HUES48 (cell line): ENCODE results near the gene IFT81.

Source experiments
- H3K27ac ChIP-seq: one replicate; pipeline ENCODE4 v1.7.0; 2013; ENCODE audit warnings: low read depth, low read length, inconsistent platforms
- H3K27me3 ChIP-seq: 2 replicates; pipeline ENCODE4 v1.6.1; 2013; ENCODE audit warnings: mild to moderate bottlenecking, low read length; ENCODE audit not compliant: control insufficient read depth, insufficient read depth
- H3K36me3 ChIP-seq: 2 replicates; pipeline ENCODE4 v1.6.1; 2013; ENCODE audit warnings: low read length; ENCODE audit not compliant: control insufficient read depth, insufficient read depth
- H3K4me1 ChIP-seq: 2 replicates; pipeline ENCODE4 v1.6.1; 2013; ENCODE audit warnings: mild to moderate bottlenecking, low read length; ENCODE audit not compliant: control insufficient read depth, insufficient read depth
- H3K4me3 ChIP-seq: 2 replicates; pipeline ENCODE4 v1.5.1; 2013; ENCODE audit warnings: mild to moderate bottlenecking, low read depth, low read length
- H3K9ac ChIP-seq: 2 replicates; pipeline ENCODE4 v1.6.1; 2013; ENCODE audit warnings: mild to moderate bottlenecking, low read depth, low read length, moderate library complexity
- H3K9me3 ChIP-seq: 2 replicates; pipeline ENCODE4 v1.6.1; 2013; ENCODE audit warnings: low read length; ENCODE audit not compliant: control insufficient read depth, insufficient read depth

Gene IFT81

DNA sequence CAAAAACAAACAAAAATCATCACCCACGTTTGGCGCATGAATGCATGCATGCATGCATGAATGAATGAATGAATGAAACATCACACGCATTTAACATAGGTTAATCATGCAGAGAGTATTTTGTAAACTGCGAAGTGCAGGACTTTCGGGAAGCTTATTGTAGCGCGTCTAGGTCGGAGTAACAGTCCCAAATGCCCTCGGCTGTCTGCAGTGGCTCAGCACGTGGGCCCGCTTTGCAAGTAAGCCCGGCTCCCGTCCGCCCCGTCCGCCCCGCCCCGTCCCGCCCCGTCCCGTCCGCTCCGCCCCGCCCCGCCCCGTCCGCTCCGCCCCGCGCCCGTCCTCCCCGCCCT is 263 bp upstream of the IFT81 start:
- Histone ChIP-seq H3K9me3 (no peaks in the 10 kb centered on the region), H3K4me3 (peak overlapping the region; percentile 47), H3K4me1 (peaks cover 21% of the 10 kb centered on the region), H3K27ac (no peak overlapping the region), H3K9ac (no peak overlapping the region), H3K36me3 (peaks cover 11% of the 10 kb centered on the region), H3K27me3 (peaks cover 10% of the 10 kb centered on the region)

DNA sequence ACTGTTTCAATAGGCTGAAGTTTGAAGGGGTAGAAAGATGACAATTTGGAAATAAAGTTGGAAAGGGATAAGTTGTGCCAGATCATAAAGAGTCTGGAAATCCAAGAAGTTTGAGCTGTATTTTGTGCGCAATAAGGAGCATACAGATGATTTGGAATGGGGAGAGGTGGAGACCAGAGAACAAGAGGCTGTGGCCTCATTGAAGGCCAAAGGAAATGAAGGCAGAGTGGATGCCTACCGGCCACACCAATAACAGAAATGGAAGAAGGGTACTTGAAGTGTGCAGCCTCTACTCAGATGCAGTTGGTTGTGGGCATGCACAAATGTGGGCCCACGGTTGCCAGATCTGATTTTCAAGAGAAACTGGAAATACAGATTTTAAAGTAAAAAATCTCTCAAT is 2.4 kb downstream of the IFT81 start:
- Histone ChIP-seq H3K36me3 (peaks cover 18% of the 10 kb centered on the region), H3K9ac (no peak overlapping the region), H3K9me3 (no peaks in the 10 kb centered on the region), H3K27ac (no peak overlapping the region), H3K4me1 (peaks cover 21% of the 10 kb centered on the region), H3K27me3 (peaks cover 10% of the 10 kb centered on the region), H3K4me3 (no peak overlapping the region)

DNA sequence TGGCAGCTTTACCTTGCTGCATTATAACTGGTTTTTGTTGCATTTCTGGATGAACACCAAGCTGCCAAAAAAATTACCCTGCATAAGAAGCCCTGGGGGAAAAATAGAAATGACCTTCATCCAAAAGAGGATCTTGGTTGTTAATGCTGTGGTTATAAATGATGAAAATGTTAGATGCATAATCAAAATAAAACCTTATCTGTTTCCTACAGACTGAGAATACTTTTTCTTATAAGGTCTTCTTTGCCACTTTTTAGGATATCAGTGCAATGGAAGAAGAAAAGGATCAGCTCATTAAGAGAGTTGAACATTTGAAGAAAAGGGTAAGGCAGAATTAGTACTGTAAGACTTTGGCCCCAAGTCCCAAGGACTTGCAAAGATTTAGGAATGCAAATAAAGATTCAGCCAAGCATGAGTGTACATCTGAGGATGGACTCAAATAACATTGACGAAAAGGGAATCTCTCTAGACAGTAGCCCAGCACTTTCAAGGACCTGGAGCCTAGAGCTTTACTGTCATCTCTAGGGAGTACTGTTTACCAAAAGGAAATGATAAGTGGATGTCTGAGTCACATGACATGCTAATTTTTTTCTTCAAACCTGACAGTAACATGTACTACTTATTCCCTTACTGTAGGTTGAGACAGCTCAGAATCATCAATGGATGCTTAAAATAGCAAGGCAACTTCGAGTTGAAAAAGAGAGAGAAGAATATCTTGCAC is 10.7 kb downstream of the IFT81 start:
- Histone ChIP-seq H3K9ac (no peak overlapping the region), H3K27ac (no peak overlapping the region), H3K4me3 (no peak overlapping the region), H3K9me3 (no peaks in the 10 kb centered on the region), H3K27me3 (no peaks in the 10 kb centered on the region), H3K4me1 (no peaks in the 10 kb centered on the region), H3K36me3 (peaks cover 42% of the 10 kb centered on the region)

DNA sequence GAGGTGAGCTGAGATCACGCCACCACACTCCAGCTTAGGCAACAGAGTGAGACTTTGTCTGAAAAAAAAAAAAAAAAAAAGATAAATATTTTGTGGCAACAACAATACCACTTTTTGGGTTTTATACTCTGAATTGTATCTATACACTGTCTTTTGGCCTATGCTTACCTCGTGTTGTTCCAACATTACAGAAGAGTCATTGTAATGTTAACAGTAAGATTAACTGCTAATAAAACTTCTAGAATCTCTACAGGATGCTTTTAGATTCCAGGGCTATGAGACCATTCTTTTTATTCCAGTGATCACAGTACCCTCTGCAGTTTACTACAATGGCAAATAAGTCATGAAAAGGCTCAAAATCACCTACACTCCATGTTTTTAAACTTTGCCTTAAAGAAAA is 11.6 kb downstream of the IFT81 start:
- H3K9ac ChIP-seq = no peak overlapping the region
- no peak overlapping the region for H3K27ac ChIP-seq
- peaks cover 42% of the 10 kb centered on the region for H3K36me3 ChIP-seq
- no peaks in the 10 kb centered on the region for H3K27me3 ChIP-seq
- no peaks in the 10 kb centered on the region for H3K4me1 ChIP-seq
- no peaks in the 10 kb centered on the region for H3K9me3 ChIP-seq
- no peak overlapping the region for H3K4me3 ChIP-seq

- Histone ChIP-seq H3K4me3 (no peak overlapping the region), H3K4me1 (no peaks in the 10 kb centered on the region), H3K27me3 (no peaks in the 10 kb centered on the region), H3K27ac (no peak overlapping the region), H3K36me3 (peaks cover 36% of the 10 kb centered on the region), H3K9ac (no peak overlapping the region), H3K9me3 (no peaks in the 10 kb centered on the region)
These were observed 13.6 kb downstream of the IFT81 start for GRCh38 chr12:110137786-110138185.

GRCh38 chr12:110141389-110141788 is 17.2 kb downstream of the IFT81 start:
- no peaks in the 10 kb centered on the region for H3K4me1 ChIP-seq
- peaks cover 15% of the 10 kb centered on the region for H3K36me3 ChIP-seq
- no peaks in the 10 kb centered on the region for H3K9me3 ChIP-seq
- H3K27ac ChIP-seq = no peak overlapping the region
- no peaks in the 10 kb centered on the region for H3K27me3 ChIP-seq
- H3K4me3 ChIP-seq = no peak overlapping the region
- H3K9ac ChIP-seq = no peak overlapping the region

- Histone ChIP-seq H3K4me3 (no peak overlapping the region), H3K9ac (no peak overlapping the region), H3K4me1 (no peaks in the 10 kb centered on the region), H3K27me3 (no peaks in the 10 kb centered on the region), H3K9me3 (no peaks in the 10 kb centered on the region), H3K27ac (no peak overlapping the region), H3K36me3 (peaks cover 24% of the 10 kb centered on the region)
These were observed 22.8 kb downstream of the IFT81 start for GRCh38 chr12:110146986-110147385.

DNA sequence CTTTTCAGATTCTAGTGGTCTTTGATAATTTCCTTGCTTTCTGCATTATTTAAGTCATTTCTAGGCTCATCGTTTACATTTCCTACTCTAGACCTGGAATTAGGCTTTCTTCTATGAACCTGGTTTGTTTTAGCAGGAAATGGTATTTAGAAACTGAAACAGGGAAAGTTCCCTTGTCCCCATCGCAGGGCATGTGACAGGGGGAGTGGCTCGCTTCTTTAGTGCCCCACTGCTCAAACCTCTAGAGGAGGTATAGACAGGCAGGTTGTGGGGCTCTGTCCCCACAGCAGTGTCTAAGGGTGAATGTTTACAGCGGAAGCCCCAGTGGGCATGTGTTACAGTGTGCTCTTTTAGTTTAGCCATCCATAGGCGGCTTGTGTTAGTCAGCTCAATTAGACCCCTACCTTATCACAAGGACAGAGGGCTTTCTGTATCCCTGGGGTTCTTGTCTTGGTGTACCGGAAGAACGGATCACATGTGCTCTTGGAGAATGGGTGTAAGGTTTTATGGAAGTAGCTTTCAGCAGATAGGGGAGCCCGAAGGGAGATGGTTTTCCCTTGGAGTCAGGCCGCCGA is 25.0 kb downstream of the IFT81 start:
- H3K4me3 ChIP-seq = no peak overlapping the region
- H3K27ac ChIP-seq = no peak overlapping the region
- H3K9me3 ChIP-seq = no peaks in the 10 kb centered on the region
- H3K27me3 ChIP-seq = no peaks in the 10 kb centered on the region
- no peak overlapping the region for H3K9ac ChIP-seq
- peaks cover 28% of the 10 kb centered on the region for H3K36me3 ChIP-seq
- H3K4me1 ChIP-seq = no peaks in the 10 kb centered on the region

DNA sequence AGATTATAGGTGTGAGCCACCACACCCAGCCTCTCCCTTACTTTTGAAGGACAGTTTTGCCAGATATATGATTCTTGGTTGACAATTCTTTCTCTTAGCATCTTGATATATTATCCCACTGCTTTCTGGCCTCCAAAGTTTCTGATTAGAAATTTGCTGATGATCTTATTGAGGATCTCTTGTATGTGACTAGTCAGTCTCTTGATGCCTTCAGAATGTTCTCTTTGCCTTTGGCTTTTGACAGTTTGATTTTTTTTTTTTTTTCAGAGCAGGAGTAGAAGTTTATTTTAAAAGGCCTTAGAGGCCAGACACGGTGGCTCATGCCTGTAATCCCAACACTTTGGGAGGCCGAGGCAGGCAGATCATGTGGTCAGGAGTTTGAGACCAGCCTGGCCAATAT is 32.6 kb downstream of the IFT81 start:
- H3K9ac ChIP-seq = no peak overlapping the region

GRCh38 chr12:110157539-110157938 is 33.4 kb downstream of the IFT81 start:
- H3K27me3 ChIP-seq = no peaks in the 10 kb centered on the region
- no peak overlapping the region for H3K9ac ChIP-seq
- H3K4me1 ChIP-seq = no peaks in the 10 kb centered on the region
- H3K4me3 ChIP-seq = no peak overlapping the region
- H3K27ac ChIP-seq = no peak overlapping the region
- no peaks in the 10 kb centered on the region for H3K9me3 ChIP-seq
- H3K36me3 ChIP-seq = peaks cover 7% of the 10 kb centered on the region; the same call in 1 of the 2 replicates

More for the DNA sequence above, 32.6 kb downstream of the IFT81 start:
- H3K4me1 ChIP-seq = no peaks in the 10 kb centered on the region
- H3K9me3 ChIP-seq = no peaks in the 10 kb centered on the region
- no peak overlapping the region for H3K27ac ChIP-seq
- H3K36me3 ChIP-seq = peaks cover 7% of the 10 kb centered on the region; the same call in 1 of the 2 replicates
- no peak overlapping the region for H3K4me3 ChIP-seq
- no peaks in the 10 kb centered on the region for H3K27me3 ChIP-seq

DNA sequence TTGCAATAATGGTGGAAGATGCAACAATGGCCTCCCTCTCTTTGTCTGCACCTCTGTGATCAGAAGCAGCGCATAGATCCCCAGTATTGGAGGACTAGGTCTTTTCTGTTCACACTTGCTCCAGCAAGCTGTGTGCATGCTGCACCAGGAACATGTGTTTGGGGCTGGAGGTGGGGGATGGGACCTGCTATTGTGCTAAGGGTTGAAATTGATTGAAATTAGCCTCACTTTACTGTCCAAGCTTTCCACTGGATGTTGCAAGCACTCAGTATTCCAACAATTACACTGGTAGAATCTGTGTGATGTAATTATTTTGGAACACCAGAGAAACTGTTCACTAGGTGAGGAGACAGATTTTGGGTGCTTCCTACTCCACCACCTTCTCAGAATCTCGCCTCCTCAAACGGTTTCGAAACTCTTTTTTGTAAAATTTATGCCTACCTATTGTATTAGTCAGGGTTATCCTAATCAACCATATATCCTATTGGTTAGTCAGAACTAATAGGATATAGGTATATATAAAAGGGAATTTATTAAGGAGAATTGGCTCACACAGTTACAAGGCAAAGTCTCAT is 35.6 kb downstream of the IFT81 start:
- H3K27me3 ChIP-seq = no peaks in the 10 kb centered on the region
- H3K9ac ChIP-seq = no peak overlapping the region
- H3K4me3 ChIP-seq = no peak overlapping the region
- no peaks in the 10 kb centered on the region for H3K9me3 ChIP-seq
- H3K27ac ChIP-seq = no peak overlapping the region
- peaks cover 6% of the 10 kb centered on the region; the same call in 1 of the 2 replicates for H3K4me1 ChIP-seq
- H3K36me3 ChIP-seq = peaks cover 3% of the 10 kb centered on the region; the same call in 1 of the 2 replicates
